T-cell (primary cell): Measurements from ENCODE around the gene CCSER1. TPM values are rescaled to one million over a fixed set of nuclear protein-coding genes. Genes with fewer than 3 reads are reported as not detected.
"Not testable (repeated sequence)": the region's sequence is repeated elsewhere in the genome, so short reads cannot be mapped to it uniquely, and the experiment has no call there.

Experiments
- ATAC-seq, 4 experiments: fragments of 200-7000 bp in 3 of 4; fragments of 150-1000 bp in 1 of 4; cut with Tn5 transposase; replicated peaks in 1 of 4; 1 replicate in 3 of 4; 2 replicates in 1 of 4; pipeline ENCODE4 v1.10.0; 2021; ENCODE audit warnings: moderate library complexity in 3 of 4, mild to moderate bottlenecking in 2 of 4, moderate number of reproducible peaks in 1 of 4
- CTCF ChIA-PET, 2 donors: fragments of 300-600 bp; sonication (Branson Sonifier 250); formaldehyde crosslinking; loops; one replicate each; lab custom pipeline; 2022; ENCODE audit warnings: antibody characterized with exemption in 2 of 2; lab: Charles Lee
- POLR2A ChIA-PET, 2 donors: fragments of 300-600 bp; sonication (Branson Sonifier 250); formaldehyde crosslinking; loops; one replicate each; lab custom pipeline; 2022; ENCODE audit warnings: antibody characterized with exemption in 2 of 2; lab: Charles Lee
- DNase-seq, 35 experiments: peaks; one replicate each; pipeline versions ENCODE4 v3.0.0 to v3.0.0-alpha.2; 2013 to 2023
- H3K27ac ChIP-seq: one replicate; pipeline ENCODE4 v1.5.1; 2013; ENCODE audit warnings: low read length
- H3K27me3 ChIP-seq, 2 experiments: replicated peaks in 1 of 2; 1 replicate in 1 of 2; 2 replicates in 1 of 2; pipeline versions ENCODE4 v1.6.1 to v1.7.0; 2013; ENCODE audit warnings: low read length in 1 of 2, mixed read lengths in 1 of 2; ENCODE audit not compliant: control insufficient read depth in 2 of 2, insufficient read depth in 2 of 2; ENCODE audit errors: extremely low read depth in 1 of 2
- H3K36me3 ChIP-seq, 2 donors: 1 replicate in 1 of 2; 2 replicates in 1 of 2; pipeline versions ENCODE4 v1.6.1 to v1.7.0; 2013; ENCODE audit warnings: low read length in 1 of 2; ENCODE audit not compliant: control insufficient read depth in 2 of 2, insufficient read depth in 1 of 2; ENCODE audit errors: extremely low read depth in 1 of 2
- H3K4me1 ChIP-seq, 2 experiments: 1 replicate in 1 of 2; 2 replicates in 1 of 2; pipeline versions ENCODE4 v1.6.1 to v1.7.0; 2013; ENCODE audit warnings: low read length in 2 of 2, mixed read lengths in 1 of 2; ENCODE audit not compliant: insufficient read depth in 2 of 2, control insufficient read depth in 1 of 2; ENCODE audit errors: extremely low read depth in 1 of 2
- H3K4me3 ChIP-seq, 2 donors: 1 replicate in 1 of 2; 2 replicates in 1 of 2; pipeline versions ENCODE4 v1.5.1 to v1.7.0; 2013; ENCODE audit warnings: mild to moderate bottlenecking in 2 of 2, low read length in 1 of 2, moderate library complexity in 1 of 2; ENCODE audit not compliant: control insufficient read depth in 1 of 2; ENCODE audit errors: extremely low read depth in 1 of 2
- H3K9me3 ChIP-seq: 2 replicates; pipeline ENCODE4 v1.7.0; 2013
- H3K27ac Mint-ChIP-seq, 2 donors: one replicate each; pipeline ENCODE4 v1.8.0; 2020 to 2021; ENCODE audit warnings: mild to moderate bottlenecking in 2 of 2, mixed read lengths in 2 of 2
- H3K27me3 Mint-ChIP-seq, 2 donors: one replicate each; pipeline ENCODE4 v1.8.0; 2021 to 2022; ENCODE audit warnings: mixed read lengths in 2 of 2
- H3K36me3 Mint-ChIP-seq: one replicate; pipeline ENCODE4 v1.8.0; 2021; ENCODE audit warnings: mixed read lengths
- H3K4me1 Mint-ChIP-seq, 3 donors: one replicate each; pipeline ENCODE4 v1.8.0; 2020 to 2022; ENCODE audit warnings: mixed read lengths in 3 of 3, mild to moderate bottlenecking in 1 of 3
- H3K4me3 Mint-ChIP-seq, 3 donors: one replicate each; pipeline ENCODE4 v1.8.0; 2020 to 2022; ENCODE audit warnings: mild to moderate bottlenecking in 3 of 3, mixed read lengths in 3 of 3, moderate library complexity in 3 of 3
- H3K9me3 Mint-ChIP-seq, 3 donors: one replicate each; pipeline ENCODE4 v1.8.0; 2020 to 2022; ENCODE audit warnings: mixed read lengths in 3 of 3
- WGBS: methylation state at CpG from one replicate; pipeline ENCODE4 v1.1.5; 2013; ENCODE audit warnings: missing lambda C conversion rate; ENCODE audit not compliant: insufficient coverage; 5-methylcytosine and 5-hydroxymethylcytosine counted together
- total RNA-seq, 35 experiments: library from RNA in 6 of 35; stranded (reverse) in 6 of 35; fragments of 120-200 nt in 1 of 35; gene quantifications; one replicate each; pipeline versions ENCODE4 v1.2.1 to v1.2.4 and lab custom pipeline; 2013 to 2026

The CCSER1 gene
- total RNA-seq, 5 donors from 2014 or later (not counting 1 experiment from before 2014, with no cell fraction given): 0.35 to 1.4 (median 0.98) TPM

GRCh38 chr4:90317140-90317539, 189.9 kb downstream of the CCSER1 start:
- ChIA-PET POLR2A (interaction anchor here in 1 of 2 donors (0.5 kb wide), 1 partner anchor 21 kb away, joined by 4 read pairs; no protein-coding TSS in a partner anchor), CTCF (interaction anchor here in 1 of 2 donors (0.6 kb wide), 1 partner anchor 56 kb away, joined by 3 read pairs; no protein-coding TSS in a partner anchor)
- not testable (repeated sequence) for H3K4me3 ChIP-seq, H3K36me3 ChIP-seq, H3K27ac ChIP-seq, H3K9me3 Mint-ChIP-seq, H3K27me3 ChIP-seq, H3K9me3 ChIP-seq, H3K27ac Mint-ChIP-seq, H3K4me1 Mint-ChIP-seq, DNase-seq, ATAC-seq, H3K36me3 Mint-ChIP-seq, H3K4me3 Mint-ChIP-seq, H3K4me1 ChIP-seq, H3K27me3 Mint-ChIP-seq
- 73% methylated on average over 4 of the region's 6 CpGs for WGBS

DNA sequence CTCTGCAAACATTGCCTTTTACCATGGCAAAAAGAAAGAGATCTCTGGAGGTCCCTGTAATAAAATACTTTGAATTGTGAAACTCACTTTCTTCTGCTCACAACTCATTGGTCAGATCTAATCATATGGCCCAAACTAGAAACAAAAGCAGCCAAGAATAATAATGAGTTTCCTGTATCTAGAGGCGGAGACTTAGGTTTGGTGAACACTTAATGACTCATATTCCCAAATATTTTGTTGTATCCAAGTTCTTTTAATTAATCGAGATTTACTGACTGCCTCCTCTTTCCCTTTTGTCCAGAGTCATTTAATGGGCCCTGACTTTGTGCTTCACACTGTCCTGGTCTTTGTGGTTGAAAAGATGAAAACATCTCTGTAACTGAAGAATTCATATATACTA, 190.6 kb downstream of the CCSER1 start:
- Mint-ChIP-seq H3K36me3 (no peaks in the 10 kb centered on the region), H3K27ac (no peak overlapping the region), H3K27me3 (no peaks in the 10 kb centered on the region), H3K4me3 (no peak overlapping the region), H3K9me3 (no peaks in the 10 kb centered on the region), H3K4me1 (no peaks in the 10 kb centered on the region)
- Histone ChIP-seq H3K27ac (no peak overlapping the region), H3K36me3 (no peaks in the 10 kb centered on the region), H3K4me1 (no peaks in the 10 kb centered on the region), H3K4me3 (no peak overlapping the region), H3K9me3 (no peaks in the 10 kb centered on the region), H3K27me3 (no peaks in the 10 kb centered on the region)
- no peak for ATAC-seq
- WGBS: no CpG with 5 or more reads among the region's 2 CpGs
- ChIA-PET POLR2A (interaction anchor here in 1 of 2 donors (0.5 kb wide), 1 partner anchor 20 kb away, joined by 4 read pairs; no protein-coding TSS in a partner anchor), CTCF (no interaction called here)
- no peak for DNase-seq

GRCh38 chr4:90318193-90318592, 191.0 kb downstream of the CCSER1 start:
- no peaks in the 10 kb centered on the region for H3K27me3 Mint-ChIP-seq
- Histone ChIP-seq H3K27me3 (peaks cover 0 to 2% of the 10 kb centered on the region in 2 experiments), H3K9me3 (no peaks in the 10 kb centered on the region), H3K4me1 (no peaks in the 10 kb centered on the region), H3K36me3 (no peaks in the 10 kb centered on the region), H3K27ac (no peak overlapping the region), H3K4me3 (no peak overlapping the region)
- no peak overlapping the region for H3K27ac Mint-ChIP-seq
- ChIA-PET POLR2A (no interaction called here), CTCF (interaction anchor here in 1 of 2 donors (0.6 kb wide), 1 partner anchor 349 kb away, joined by 3 read pairs; no protein-coding TSS in a partner anchor)
- no peak overlapping the region for H3K4me3 Mint-ChIP-seq
- no peaks in the 10 kb centered on the region for H3K9me3 Mint-ChIP-seq
- no peaks in the 10 kb centered on the region for H3K36me3 Mint-ChIP-seq
- H3K4me1 Mint-ChIP-seq: no peaks in the 10 kb centered on the region
- no CpG with 5 or more reads among the region's 2 CpGs for WGBS
- ATAC-seq (no peak), DNase-seq (no peak)

DNA sequence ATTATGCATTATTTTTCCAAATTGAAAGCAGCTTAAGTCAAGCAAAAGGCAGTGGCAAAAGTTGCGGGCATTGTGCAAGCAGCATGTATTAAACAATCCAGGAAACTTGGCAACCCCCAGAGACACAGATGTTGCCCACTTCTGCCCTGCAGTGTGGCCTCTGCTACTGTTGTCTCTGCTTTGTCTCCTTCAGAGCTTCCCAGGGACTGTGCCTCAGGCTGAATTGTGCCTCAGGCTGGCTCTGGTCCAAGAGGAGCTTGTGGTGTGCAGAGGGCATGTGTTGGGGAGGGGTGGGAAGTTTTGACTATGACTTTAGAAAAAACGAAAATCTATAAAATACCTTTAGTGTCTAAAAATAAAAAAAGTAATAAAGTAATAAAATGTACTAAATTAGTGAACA, 201.4 kb downstream of the CCSER1 start:
- H3K36me3 ChIP-seq: no peaks in the 10 kb centered on the region
- no peaks in the 10 kb centered on the region for H3K27me3 ChIP-seq
- H3K27me3 Mint-ChIP-seq: no peaks in the 10 kb centered on the region
- ChIA-PET POLR2A (no interaction called here), CTCF (no interaction called here)
- no peak overlapping the region for H3K27ac Mint-ChIP-seq
- no peak overlapping the region for H3K4me3 Mint-ChIP-seq
- no peaks in the 10 kb centered on the region for H3K4me1 ChIP-seq
- H3K4me1 Mint-ChIP-seq: no peaks in the 10 kb centered on the region
- H3K27ac ChIP-seq: no peak overlapping the region
- WGBS: no CpG with 5 or more reads among the region's 2 CpGs
- DNase-seq: no peak
- H3K9me3 ChIP-seq: no peaks in the 10 kb centered on the region
- no peaks in the 10 kb centered on the region for H3K36me3 Mint-ChIP-seq
- H3K4me3 ChIP-seq: no peak overlapping the region
- H3K9me3 Mint-ChIP-seq: no peaks in the 10 kb centered on the region
- no peak for ATAC-seq

DNA sequence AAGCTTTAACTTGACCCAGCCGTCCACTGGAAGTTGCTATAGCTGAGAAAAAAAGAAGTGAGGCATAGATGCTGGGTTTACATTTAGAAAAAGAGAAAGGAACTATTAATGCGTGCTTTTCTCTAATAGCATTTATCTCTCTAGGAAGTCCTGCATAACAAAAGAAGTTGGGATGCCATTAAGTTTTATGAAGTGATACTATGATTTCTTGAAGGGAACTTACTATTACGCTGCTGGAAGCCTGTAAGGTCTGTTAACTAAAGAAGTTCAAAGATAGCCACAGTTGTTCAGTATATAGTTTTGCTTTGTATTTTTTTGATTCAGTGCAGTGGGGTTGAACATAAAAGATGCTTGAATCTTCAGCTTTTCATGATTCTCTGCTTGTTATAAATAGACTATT, 203.4 kb downstream of the CCSER1 start:
- H3K4me3 Mint-ChIP-seq: no peak overlapping the region
- no peaks in the 10 kb centered on the region for H3K9me3 ChIP-seq
- H3K4me1 ChIP-seq: no peaks in the 10 kb centered on the region
- no peaks in the 10 kb centered on the region for H3K36me3 Mint-ChIP-seq
- 67% methylated on average over 1 of the region's 3 CpGs for WGBS
- POLR2A ChIA-PET: no interaction called here
- CTCF ChIA-PET: interaction anchor here in 1 of 2 donors (0.7 kb wide), 1 partner anchor 1182 kb away, joined by 3 read pairs; no protein-coding TSS in a partner anchor
- no peak for ATAC-seq
- H3K4me3 ChIP-seq: no peak overlapping the region
- H3K9me3 Mint-ChIP-seq: no peaks in the 10 kb centered on the region
- no peak overlapping the region for H3K27ac ChIP-seq
- no peak for DNase-seq
- H3K27ac Mint-ChIP-seq: no peak overlapping the region
- no peaks in the 10 kb centered on the region for H3K27me3 ChIP-seq
- no peaks in the 10 kb centered on the region for H3K4me1 Mint-ChIP-seq
- H3K36me3 ChIP-seq: no peaks in the 10 kb centered on the region
- no peaks in the 10 kb centered on the region for H3K27me3 Mint-ChIP-seq

DNA sequence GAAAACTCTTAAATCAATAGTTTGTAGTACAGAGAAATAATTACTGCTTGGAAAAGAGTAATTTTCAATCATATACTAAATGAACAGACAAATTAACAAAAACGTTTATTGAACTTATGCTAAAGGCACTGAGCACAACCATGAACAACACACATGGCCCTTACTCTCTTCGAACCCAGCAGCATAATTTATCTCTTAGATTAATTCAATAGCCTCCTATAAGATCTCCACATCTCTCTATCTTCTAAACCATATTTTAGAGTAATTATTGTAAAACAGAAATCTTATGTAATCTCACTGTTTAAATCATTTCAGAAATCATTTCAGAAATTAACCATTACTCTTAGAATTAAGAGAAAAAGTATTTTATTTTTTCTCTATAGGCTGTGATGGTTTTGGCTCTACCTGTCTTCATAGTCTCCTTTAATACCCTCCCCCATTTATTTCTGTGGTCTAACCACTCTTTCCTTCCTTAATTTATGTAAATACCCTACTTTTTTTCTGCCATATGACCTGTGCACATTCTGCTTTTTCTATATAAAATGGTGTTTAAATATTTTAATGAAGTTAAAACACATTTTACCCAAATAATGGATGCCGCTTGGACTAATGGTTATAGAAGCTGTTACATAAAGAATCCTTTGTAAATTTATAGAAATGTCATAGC, 218.5 kb downstream of the CCSER1 start:
- no peaks in the 10 kb centered on the region for H3K9me3 Mint-ChIP-seq
- H3K9me3 ChIP-seq: no peaks in the 10 kb centered on the region

More for the DNA sequence above, 218.5 kb downstream of the CCSER1 start:
- Histone ChIP-seq H3K4me3 (no peak overlapping the region), H3K27ac (no peak overlapping the region), H3K27me3 (no peaks in the 10 kb centered on the region), H3K36me3 (no peaks in the 10 kb centered on the region), H3K4me1 (no peaks in the 10 kb centered on the region)
- Mint-ChIP-seq H3K27me3 (no peaks in the 10 kb centered on the region), H3K27ac (no peak overlapping the region), H3K4me3 (no peak overlapping the region), H3K36me3 (no peaks in the 10 kb centered on the region), H3K4me1 (no peaks in the 10 kb centered on the region)
- ChIA-PET POLR2A (no interaction called here), CTCF (no interaction called here)
- ATAC-seq (no peak), DNase-seq (no peak)
- WGBS: no CpG with 5 or more reads among the region's 3 CpGs
